Endothelial cell of umbilical vein (primary cell): ENCODE results near the gene TACR1. TPM values are rescaled to one million over a fixed set of nuclear protein-coding genes. Genes with fewer than 3 reads are reported as not detected.

Experiments used
- BruUV-seq: library from RNA; stranded (reverse); fragments of 400-500 nt; replicated peaks from 2 replicates; lab custom pipeline; 2021; lab: Mats Ljungman, UMichigan
- CTCF ChIA-PET: fragments of 300-600, 350-600 bp; sonication (Branson Sonifier 250); formaldehyde crosslinking; loops from one replicate; lab custom pipeline; 2021; ENCODE audit warnings: antibody characterized with exemption, inconsistent platforms; lab: Charles Lee
- POLR2A ChIA-PET: fragments of 300-600, 350-600 bp; sonication (Branson Sonifier 250); formaldehyde crosslinking; loops from one replicate; lab custom pipeline; 2021; ENCODE audit warnings: antibody characterized with exemption, inconsistent platforms; lab: Charles Lee
- DNase-seq: peaks from one replicate; pipeline ENCODE4 v3.0.0-alpha.2; 2011; ENCODE audit warnings: low read depth, low spot score
- FAIRE-seq: peaks from 2 replicates; lab custom pipeline; 2011; peaks lifted over from hg19 to GRCh38; lab: Jason Lieb, UNC
- H2AFZ ChIP-seq: 2 replicates; pipeline ENCODE4 v1.6.0; 2012; ENCODE audit warnings: low read depth, low read length, control low read depth, inconsistent platforms
- H3K27ac ChIP-seq: 2 replicates; pipeline ENCODE4 v1.5.1; 2011; ENCODE audit warnings: low read depth, mild to moderate bottlenecking, control low read depth, low read length, moderate library complexity; ENCODE audit not compliant: insufficient read depth
- H3K27me3 ChIP-seq, 2 experiments: 2 replicates each; pipeline versions ENCODE4 v1.6.0 to v1.6.1; 2011; ENCODE audit warnings: low read length in 2 of 2, mixed read lengths in 1 of 2; ENCODE audit not compliant: control insufficient read depth in 2 of 2, insufficient read depth in 2 of 2
- H3K36me3 ChIP-seq, 2 experiments: 2 replicates in 1 of 2; 3 replicates in 1 of 2; pipeline ENCODE4 v1.5.1; 2011; ENCODE audit warnings: low read length in 2 of 2, mild to moderate bottlenecking in 1 of 2, moderate library complexity in 1 of 2; ENCODE audit not compliant: control insufficient read depth in 2 of 2, insufficient read depth in 2 of 2; ENCODE audit errors: extremely low read depth in 1 of 2
- H3K4me1 ChIP-seq: 3 replicates; pipeline ENCODE4 v1.5.1; 2011; ENCODE audit warnings: mild to moderate bottlenecking, low read length; ENCODE audit not compliant: control insufficient read depth, insufficient read depth; ENCODE audit errors: extremely low read depth
- H3K4me2 ChIP-seq: 2 replicates; pipeline ENCODE4 v1.6.1; 2011; ENCODE audit warnings: low read length, control low read depth, mixed read lengths; ENCODE audit not compliant: insufficient read depth
- H3K4me3 ChIP-seq, 3 experiments: fragments of 200-600 bp in 1 of 3; sonication (generic), shearing (Covaris generic) in 1 of 3; replicated peaks in 1 of 3; 2 replicates each; pipeline ENCODE4 v1.5.1; 2011 to 2016; ENCODE audit warnings: control low read depth in 3 of 3, low read length in 3 of 3, mild to moderate bottlenecking in 2 of 3, inconsistent platforms in 1 of 3, low read depth in 1 of 3, moderate library complexity in 1 of 3; ENCODE audit not compliant: insufficient read depth in 1 of 3
- H3K79me2 ChIP-seq: 2 replicates; pipeline ENCODE4 v1.6.0; 2012; ENCODE audit warnings: low read length, inconsistent platforms; ENCODE audit not compliant: control insufficient read depth, insufficient read depth
- H3K9ac ChIP-seq: replicated peaks from 2 replicates; pipeline ENCODE3; 2011; ENCODE audit warnings: low read length, control low read depth; ENCODE audit not compliant: insufficient read depth; ENCODE audit errors: extremely low read depth
- H3K9me1 ChIP-seq: replicated peaks from 3 replicates; pipeline ENCODE4 v1.6.0; 2011; ENCODE audit warnings: mild to moderate bottlenecking, low read length; ENCODE audit not compliant: control insufficient read depth, insufficient read depth; ENCODE audit errors: extremely low read depth
- H3K9me3 ChIP-seq: replicated peaks from 2 replicates; pipeline ENCODE4 v1.5.1; 2012; ENCODE audit warnings: low read length, inconsistent platforms; ENCODE audit not compliant: control insufficient read depth, insufficient read depth
- H4K20me1 ChIP-seq: replicated peaks from 2 replicates; pipeline ENCODE3; 2011; ENCODE audit warnings: mild to moderate bottlenecking, low read length; ENCODE audit not compliant: control insufficient read depth, insufficient read depth; ENCODE audit errors: extremely low read depth
- EZH2 ChIP-seq: IDR thresholded peaks from 2 replicates; pipeline ENCODE4 v1.6.1; 2012; ENCODE audit warnings: borderline replicate concordance, low read depth, mild to moderate bottlenecking, moderate library complexity, low read length, inconsistent platforms; ENCODE audit not compliant: severe bottlenecking
- FOS ChIP-seq: IDR thresholded peaks from 2 replicates; pipeline ENCODE4 v1.6.1; 2011; ENCODE audit warnings: mild to moderate bottlenecking, low read length, moderate library complexity, borderline replicate concordance; ENCODE audit not compliant: insufficient read depth
- GATA2 ChIP-seq: IDR thresholded peaks from 2 replicates; pipeline ENCODE4 v1.7.0; 2011; ENCODE audit warnings: low read depth, mild to moderate bottlenecking, moderate library complexity, mixed read lengths, low read length; ENCODE audit not compliant: insufficient read length, insufficient read depth
- JUN ChIP-seq: IDR thresholded peaks from 2 replicates; pipeline ENCODE4 v1.6.1; 2011; ENCODE audit warnings: borderline replicate concordance, low read depth; ENCODE audit not compliant: insufficient read length, insufficient read depth
- MYC ChIP-seq: IDR thresholded peaks from one replicate; pipeline ENCODE4 v1.6.1; 2011; ENCODE audit warnings: mild to moderate bottlenecking, low read depth, low read length
- POLR2A ChIP-seq: IDR thresholded peaks from 2 replicates; pipeline ENCODE4 v1.6.1; 2012; ENCODE audit warnings: low read depth, mild to moderate bottlenecking, control low read depth, low read length
- POLR2AphosphoS5 ChIP-seq: IDR thresholded peaks from 2 replicates; pipeline ENCODE4 v1.6.1; 2012; ENCODE audit warnings: low read depth, mild to moderate bottlenecking, control low read depth, low read length, moderate library complexity; ENCODE audit not compliant: insufficient read depth
- dilution Hi-C: fragments of 300-500 bp; cut with MboI; formaldehyde crosslinking; loops from one replicate; pipeline ENCODE4 v1.15.0; 2019; ENCODE audit warnings: low sequenced_read_pairs; ENCODE audit not compliant: extremely low pct_ligation_motif_present
- intact Hi-C: fragments of 100-400 bp; cut with micrococcal nuclease; formaldehyde crosslinking; loops from one replicate; pipeline ENCODE4 v1.10.0; 2022
- polyA plus RNA-seq, 4 experiments: library from polyadenylated mRNA; depleted of rRNA in 3 of 4; stranded (reverse) in 3 of 4; unstranded in 1 of 4; fragments of >200 nt; gene quantifications; 2 replicates each; pipeline versions ENCODE4 v1.2.1 to v1.2.3, GENCODE V29; 2011 to 2012; ENCODE audit warnings: missing spikeins in 1 of 4
- total RNA-seq: library from RNA; stranded (reverse); gene quantifications from 2 replicates; pipeline ENCODE4 v1.2.3, GENCODE V29; 2021
- TF ChIP-seq, protein P1 (sequence below): IDR thresholded peaks from 2 replicates; pipeline ENCODE4 v1.6.1; 2011; ENCODE audit not compliant: insufficient read depth, insufficient read length
- TF ChIP-seq, protein P2 (sequence below), 2 donors: IDR thresholded peaks; 1 replicate in 1 of 2; 2 replicates in 1 of 2; pipeline ENCODE4 v1.5.1; 2011; ENCODE audit warnings: low read length in 2 of 2, mild to moderate bottlenecking in 2 of 2, moderate library complexity in 2 of 2, control low read depth in 1 of 2, inconsistent platforms in 1 of 2, low read depth in 1 of 2; ENCODE audit not compliant: insufficient read depth in 1 of 2; ENCODE audit errors: extremely low read depth in 1 of 2

The TACR1 gene
- total and polyA plus RNA-seq, 2 donors (not counting 3 experiments of a cell fraction or from before 2014, with no cell fraction given) = not detected

DNA sequence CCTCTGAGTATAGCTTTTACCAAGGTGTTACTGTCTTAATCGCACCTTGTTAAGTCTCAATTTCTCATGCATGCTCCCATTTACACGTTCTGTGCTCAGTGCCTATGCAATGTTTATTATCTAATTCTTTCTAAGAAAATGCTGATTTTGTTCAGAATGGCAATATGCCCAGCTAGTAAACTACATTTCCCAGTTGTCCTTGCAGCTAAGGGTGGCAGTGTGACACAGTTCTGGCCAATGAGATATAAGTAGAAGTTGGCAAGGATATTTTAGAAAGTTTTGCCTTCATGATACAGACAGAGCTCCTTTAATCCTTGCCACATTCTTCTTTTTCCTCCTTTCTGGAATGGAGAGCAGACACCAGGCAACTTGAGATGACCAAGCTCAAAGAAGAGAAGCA, 195.5 kb downstream of the TACR1 start:
- Histone ChIP-seq H4K20me1 (no peaks in the 10 kb centered on the region), H3K27me3 (no peaks in the 10 kb centered on the region), H3K27ac (no peak overlapping the region), H3K79me2 (no peaks in the 10 kb centered on the region), H3K4me2 (no peak overlapping the region), H3K4me1 (no peaks in the 10 kb centered on the region), H3K9me3 (no peaks in the 10 kb centered on the region), H3K4me3 (no peak overlapping the region), H3K9ac (no peak overlapping the region), H3K9me1 (no peaks in the 10 kb centered on the region), H3K36me3 (no peaks in the 10 kb centered on the region), H2AFZ (no peak overlapping the region)
- BruUV-seq = no TSS peak
- POLR2A ChIA-PET = no interaction called here
- DNase-seq (no peak), FAIRE-seq (no peak)
- intact Hi-C loops (no loop called here), dilution Hi-C loops (no loop called here)
- CTCF ChIA-PET = interaction anchor here (1.3 to 1.8 kb wide), 2 partner anchors 13 to 85 kb away, joined by 4 to 5 read pairs; no protein-coding TSS in a partner anchor
- TF ChIP-seq GATA2 = no peak
- TF ChIP-seq, protein P1, sequence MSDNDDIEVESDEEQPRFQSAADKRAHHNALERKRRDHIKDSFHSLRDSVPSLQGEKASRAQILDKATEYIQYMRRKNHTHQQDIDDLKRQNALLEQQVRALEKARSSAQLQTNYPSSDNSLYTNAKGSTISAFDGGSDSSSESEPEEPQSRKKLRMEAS = no peak
- TF ChIP-seq FOS = no peak

DNA sequence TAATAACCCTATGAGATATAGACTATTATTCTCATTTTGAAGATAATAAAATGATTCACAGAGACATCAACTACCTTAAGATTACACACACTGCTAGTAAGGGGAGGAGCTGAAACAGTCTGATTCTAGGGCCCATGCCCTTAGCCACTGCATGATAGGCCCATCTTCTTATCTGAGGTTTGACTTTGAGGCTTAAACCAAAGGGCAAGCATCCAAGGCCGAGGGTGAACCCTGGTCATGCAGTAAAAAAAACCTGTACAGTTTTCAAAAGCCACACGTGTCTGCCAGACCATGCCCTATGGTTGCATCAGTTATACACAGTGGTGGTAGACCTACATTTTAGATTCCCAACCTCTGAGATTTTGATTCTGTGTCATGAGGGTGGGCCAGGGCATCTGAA, 196.0 kb downstream of the TACR1 start:
- no peak overlapping the region for H3K4me3 ChIP-seq
- H3K9me3 ChIP-seq = no peaks in the 10 kb centered on the region
- no peak overlapping the region for H3K27ac ChIP-seq
- dilution Hi-C loops (no loop called here), intact Hi-C loops (no loop called here)
- H3K36me3 ChIP-seq = no peaks in the 10 kb centered on the region
- FAIRE-seq (no peak), DNase-seq (no peak)
- POLR2A ChIA-PET = no interaction called here
- H3K4me2 ChIP-seq = no peak overlapping the region
- no peaks in the 10 kb centered on the region for H3K9me1 ChIP-seq
- TF ChIP-seq, protein P2, sequence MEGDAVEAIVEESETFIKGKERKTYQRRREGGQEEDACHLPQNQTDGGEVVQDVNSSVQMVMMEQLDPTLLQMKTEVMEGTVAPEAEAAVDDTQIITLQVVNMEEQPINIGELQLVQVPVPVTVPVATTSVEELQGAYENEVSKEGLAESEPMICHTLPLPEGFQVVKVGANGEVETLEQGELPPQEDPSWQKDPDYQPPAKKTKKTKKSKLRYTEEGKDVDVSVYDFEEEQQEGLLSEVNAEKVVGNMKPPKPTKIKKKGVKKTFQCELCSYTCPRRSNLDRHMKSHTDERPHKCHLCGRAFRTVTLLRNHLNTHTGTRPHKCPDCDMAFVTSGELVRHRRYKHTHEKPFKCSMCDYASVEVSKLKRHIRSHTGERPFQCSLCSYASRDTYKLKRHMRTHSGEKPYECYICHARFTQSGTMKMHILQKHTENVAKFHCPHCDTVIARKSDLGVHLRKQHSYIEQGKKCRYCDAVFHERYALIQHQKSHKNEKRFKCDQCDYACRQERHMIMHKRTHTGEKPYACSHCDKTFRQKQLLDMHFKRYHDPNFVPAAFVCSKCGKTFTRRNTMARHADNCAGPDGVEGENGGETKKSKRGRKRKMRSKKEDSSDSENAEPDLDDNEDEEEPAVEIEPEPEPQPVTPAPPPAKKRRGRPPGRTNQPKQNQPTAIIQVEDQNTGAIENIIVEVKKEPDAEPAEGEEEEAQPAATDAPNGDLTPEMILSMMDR (IDR thresholded peaks at IDR 0.05; ENCODE audit: extremely low read depth in 1 of 2, insufficient read depth in 1 of 2, low read depth in 1 of 2, low read length in 2 of 2) = no peak
- TF ChIP-seq, protein P1 = no peak
- TF ChIP-seq EZH2 = no peak
- TF ChIP-seq FOS = no peak
- TF ChIP-seq POLR2A = no peak
- TF ChIP-seq POLR2AphosphoS5 = no peak
- TF ChIP-seq MYC = no peak
- no peak for TF ChIP-seq JUN
- no peak for TF ChIP-seq GATA2
- no TSS peak for BruUV-seq
- H3K27me3 ChIP-seq = no peaks in the 10 kb centered on the region
- H3K79me2 ChIP-seq = no peaks in the 10 kb centered on the region
- CTCF ChIA-PET = interaction anchor here (1.3 kb wide), 1 partner anchor 84 kb away, joined by 4 read pairs; no protein-coding TSS in a partner anchor
- no peaks in the 10 kb centered on the region for H3K4me1 ChIP-seq
- no peaks in the 10 kb centered on the region for H4K20me1 ChIP-seq
- no peak overlapping the region for H3K9ac ChIP-seq
- H2AFZ ChIP-seq = no peak overlapping the region
